Spleen (tissue), 11 donors: ENCODE measurements around the gene PSD2. TPM values are rescaled to one million over a fixed set of nuclear protein-coding genes. Genes with fewer than 3 reads are reported as not detected.

Source experiments
- DNase-seq: peaks from one replicate; pipeline ENCODE4 v3.0.0-alpha.2; 2020
- H3K27ac ChIP-seq, 8 donors: fragments of 200-600 bp; sonication (generic) in 7 of 8; 1 replicate in 4 of 8; 2 replicates in 4 of 8; pipeline versions ENCODE4 v1.5.0 to v1.8.0; 2016 to 2021; ENCODE audit warnings: inconsistent platforms in 4 of 8, mild to moderate bottlenecking in 4 of 8, moderate library complexity in 1 of 8
- H3K27me3 ChIP-seq, 7 donors: fragments of 200-600 bp; sonication (generic) in 6 of 7; replicated peaks in 1 of 7; 1 replicate in 4 of 7; 2 replicates in 3 of 7; pipeline versions ENCODE4 v1.5.0 to v1.8.0; 2016 to 2021; ENCODE audit warnings: inconsistent platforms in 3 of 7, mild to moderate bottlenecking in 1 of 7
- H3K36me3 ChIP-seq, 6 donors: fragments of 200-600 bp; sonication (generic) in 5 of 6; 1 replicate in 4 of 6; 2 replicates in 2 of 6; pipeline versions ENCODE4 v1.5.0 to v1.8.0; 2016 to 2021; ENCODE audit warnings: inconsistent platforms in 2 of 6
- H3K4me1 ChIP-seq, 6 donors: fragments of 200-600 bp; sonication (generic) in 5 of 6; 1 replicate in 3 of 6; 2 replicates in 3 of 6; pipeline versions ENCODE4 v1.5.0 to v1.8.0; 2016 to 2021; ENCODE audit warnings: inconsistent platforms in 3 of 6
- H3K4me3 ChIP-seq, 8 donors: fragments of 200-600 bp; sonication (generic) in 7 of 8; 1 replicate in 4 of 8; 2 replicates in 4 of 8; pipeline versions ENCODE4 v1.5.0 to v1.8.0; 2016 to 2021; ENCODE audit warnings: inconsistent platforms in 4 of 8, mild to moderate bottlenecking in 4 of 8, moderate library complexity in 2 of 8
- H3K9me3 ChIP-seq, 8 donors: fragments of 200-600 bp; sonication (generic) in 7 of 8; 1 replicate in 4 of 8; 2 replicates in 4 of 8; pipeline versions ENCODE4 v1.5.0 to v1.8.0; 2016 to 2021; ENCODE audit warnings: inconsistent platforms in 4 of 8
- POLR2A ChIP-seq, 3 donors: fragments of 450-650 bp; IDR thresholded peaks; one replicate each; pipeline ENCODE4 v1.5.1; 2017; ENCODE audit warnings: antibody characterized with exemption in 3 of 3, mild to moderate bottlenecking in 1 of 3
- POLR2AphosphoS5 ChIP-seq, 3 donors: sonication (generic); formaldehyde crosslinking; IDR thresholded peaks; one replicate each; pipeline ENCODE4 v1.5.1; 2017; ENCODE audit warnings: antibody characterized with exemption in 3 of 3
- WGBS, 5 donors: extraction: QIAGEN DNeasy Blood & Tissue Kit in 3 of 5; methylation state at CpG; one replicate each; pipeline versions ENCODE4 v1.1.5 to v1.1.7; 2013 to 2018; 5-methylcytosine and 5-hydroxymethylcytosine counted together
- intact Hi-C: fragments of 100-400 bp; cut with DNase I; formaldehyde crosslinking; loops from one replicate; pipeline ENCODE4 v1.15.0; 2023; ENCODE audit warnings: low total_unique reads
- polyA plus RNA-seq, 3 donors: library from polyadenylated mRNA; stranded (reverse); fragments of 200-250 nt; gene quantifications; one replicate each; pipeline ENCODE4 v1.2.1, GENCODE V29; 2013
- total RNA-seq, 7 donors: library from RNA; depleted of rRNA in 3 of 7; stranded (reverse); fragments of >200 nt in 3 of 7; fragmentation: NEBNext Ultra II Directional in 4 of 7; extraction: Animal tissue kit (Norgen Biotek cat#: 25700) in 4 of 7; gene quantifications; one replicate each; pipeline versions ENCODE4 v1.1.0 to v1.2.1, GENCODE V29; 2016 to 2021
- TF ChIP-seq, protein P1 (sequence below), 11 experiments: fragments of 200-600 bp in 7 of 11; fragments of 450-650 bp in 4 of 11; sonication (generic) in 4 of 11; IDR thresholded peaks in 8 of 11; conservative IDR thresholded peaks in 3 of 11; 1 replicate in 7 of 11; 2 replicates in 4 of 11; pipeline versions ENCODE4 v1.4.0 to v1.8.0; 2016 to 2021; ENCODE audit warnings: antibody characterized with exemption in 11 of 11, inconsistent platforms in 4 of 11, mild to moderate bottlenecking in 1 of 11
- donor health status: healthy with polysubstance abuse.
- donor health status: DM: no; HTN: no; CAD: no; lungs with moderate emphysema.
- donor health status: DM: no; HTN: no; CAD: no.
- donor health status: Bipolar disorder and iron deficiency.
- donor health status: healthy.
- donor health status: DM: no; HTN: no; CAD: no.
- donor health status: DM: yes; HTN: yes; CAD: no.

PSD2 gene
- total and polyA plus RNA-seq, 10 donors: 0.03 to 0.42 (median 0.21) TPM; not detected in 1

DNA sequence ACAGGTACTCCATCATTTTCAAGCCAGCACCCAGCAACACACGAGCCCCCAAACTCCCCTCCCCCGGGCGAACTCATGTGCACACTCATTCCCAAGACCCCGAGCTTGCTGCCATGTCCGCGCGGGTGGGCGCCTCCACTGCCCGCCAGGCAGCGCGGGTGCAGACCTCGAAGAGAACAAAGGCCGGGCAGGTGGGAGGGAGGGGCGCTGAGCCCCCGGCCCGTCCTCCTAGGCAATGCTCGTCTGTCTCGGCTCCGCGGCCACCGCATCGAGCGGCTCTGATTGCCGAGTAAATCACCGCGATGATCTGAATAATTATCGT is 47.1 kb upstream of the PSD2 start:
- Histone ChIP-seq H3K9me3 (no peaks in the 10 kb centered on the region), H3K27me3 (peaks cover 0 to 60% (median 24%) of the 10 kb centered on the region in 7 donors), H3K4me1 (peaks cover 17 to 55% (median 38%) of the 10 kb centered on the region in 6 donors), H3K4me3 (peak overlapping the region in 1 of 8 donors; percentile 71), H3K36me3 (no peaks in the 10 kb centered on the region), H3K27ac (peak overlapping the region in 2 of 8 donors; percentile 4 to 86)
- 25 to 44% (median 28%) methylated on average over 26 to 27 of the region's 27 CpGs for WGBS, 5 donors
- intact Hi-C loops: no loop called here
- TF ChIP-seq, protein P1, sequence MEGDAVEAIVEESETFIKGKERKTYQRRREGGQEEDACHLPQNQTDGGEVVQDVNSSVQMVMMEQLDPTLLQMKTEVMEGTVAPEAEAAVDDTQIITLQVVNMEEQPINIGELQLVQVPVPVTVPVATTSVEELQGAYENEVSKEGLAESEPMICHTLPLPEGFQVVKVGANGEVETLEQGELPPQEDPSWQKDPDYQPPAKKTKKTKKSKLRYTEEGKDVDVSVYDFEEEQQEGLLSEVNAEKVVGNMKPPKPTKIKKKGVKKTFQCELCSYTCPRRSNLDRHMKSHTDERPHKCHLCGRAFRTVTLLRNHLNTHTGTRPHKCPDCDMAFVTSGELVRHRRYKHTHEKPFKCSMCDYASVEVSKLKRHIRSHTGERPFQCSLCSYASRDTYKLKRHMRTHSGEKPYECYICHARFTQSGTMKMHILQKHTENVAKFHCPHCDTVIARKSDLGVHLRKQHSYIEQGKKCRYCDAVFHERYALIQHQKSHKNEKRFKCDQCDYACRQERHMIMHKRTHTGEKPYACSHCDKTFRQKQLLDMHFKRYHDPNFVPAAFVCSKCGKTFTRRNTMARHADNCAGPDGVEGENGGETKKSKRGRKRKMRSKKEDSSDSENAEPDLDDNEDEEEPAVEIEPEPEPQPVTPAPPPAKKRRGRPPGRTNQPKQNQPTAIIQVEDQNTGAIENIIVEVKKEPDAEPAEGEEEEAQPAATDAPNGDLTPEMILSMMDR (IDR thresholded peaks at IDR 0.05 in 8 of 11, conservative IDR thresholded peaks at IDR 0.05 in 3 of 11): no peak
- DNase-seq: no peak

DNA sequence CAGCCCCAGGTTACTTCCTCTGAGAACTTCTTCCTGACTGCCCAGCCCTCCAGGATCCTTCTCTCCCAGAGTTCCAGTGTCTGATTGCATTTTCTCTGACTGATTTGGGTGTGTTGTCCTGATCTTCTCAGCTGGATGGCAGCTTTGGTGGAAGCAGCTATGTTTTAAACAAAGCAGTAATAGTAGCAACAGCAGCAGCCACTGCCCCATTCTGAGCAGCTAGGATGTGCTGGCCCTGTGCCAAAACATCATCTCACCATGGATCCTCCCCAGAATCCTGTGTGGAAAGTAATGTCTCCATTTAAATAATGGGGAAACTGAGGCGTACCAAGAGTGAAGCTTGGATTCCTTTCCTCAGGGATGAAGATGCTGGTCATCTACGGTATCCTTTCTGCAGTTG is 46.4 kb upstream of the PSD2 start:
- H3K4me1 ChIP-seq: peaks cover 17 to 55% (median 38%) of the 10 kb centered on the region in 6 donors
- peak overlapping the region in 2 of 8 donors; percentile 4 to 5 for H3K27ac ChIP-seq
- intact Hi-C loops: no loop called here
- TF ChIP-seq, protein P1 (IDR thresholded peaks at IDR 0.05 in 8 of 11, conservative IDR thresholded peaks at IDR 0.05 in 3 of 11): no peak
- TF ChIP-seq POLR2AphosphoS5 (IDR thresholded peaks at IDR 0.05) (no peak), POLR2A (IDR thresholded peaks at IDR 0.05) (no peak)
- 91 to 96% (median 95%) methylated on average over 2 of the region's 2 CpGs for WGBS, 5 donors
- no peaks in the 10 kb centered on the region for H3K36me3 ChIP-seq
- H3K9me3 ChIP-seq: no peaks in the 10 kb centered on the region
- no peak for DNase-seq
- H3K4me3 ChIP-seq: no peak overlapping the region
- H3K27me3 ChIP-seq: peaks cover 0 to 68% (median 26%) of the 10 kb centered on the region in 7 donors

DNA sequence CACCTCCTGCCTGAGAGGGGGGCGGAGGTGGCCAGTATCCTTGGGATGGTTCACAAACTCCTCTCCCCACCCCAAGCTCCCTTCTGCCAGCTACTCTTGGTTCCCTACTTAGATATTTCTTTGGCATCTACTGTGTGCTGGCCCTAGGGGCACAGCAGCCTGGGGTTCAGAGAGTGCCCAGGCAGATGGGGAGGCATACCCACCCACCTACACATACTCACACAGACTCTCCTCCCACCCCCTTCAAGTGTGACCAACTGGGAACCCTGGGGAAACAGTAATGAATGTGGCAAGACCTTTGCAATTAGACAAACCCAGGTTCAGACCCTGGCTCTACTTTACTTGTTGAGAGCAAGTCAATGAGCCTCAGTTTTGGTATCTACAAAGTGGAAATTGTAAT is 44.4 kb upstream of the PSD2 start:
- TF ChIP-seq, protein P1 (IDR thresholded peaks at IDR 0.05 in 8 of 11, conservative IDR thresholded peaks at IDR 0.05 in 3 of 11): no peak
- TF ChIP-seq POLR2A (IDR thresholded peaks at IDR 0.05): no peak
- no peak for TF ChIP-seq POLR2AphosphoS5 (IDR thresholded peaks at IDR 0.05)
- DNase-seq: no peak

DNA sequence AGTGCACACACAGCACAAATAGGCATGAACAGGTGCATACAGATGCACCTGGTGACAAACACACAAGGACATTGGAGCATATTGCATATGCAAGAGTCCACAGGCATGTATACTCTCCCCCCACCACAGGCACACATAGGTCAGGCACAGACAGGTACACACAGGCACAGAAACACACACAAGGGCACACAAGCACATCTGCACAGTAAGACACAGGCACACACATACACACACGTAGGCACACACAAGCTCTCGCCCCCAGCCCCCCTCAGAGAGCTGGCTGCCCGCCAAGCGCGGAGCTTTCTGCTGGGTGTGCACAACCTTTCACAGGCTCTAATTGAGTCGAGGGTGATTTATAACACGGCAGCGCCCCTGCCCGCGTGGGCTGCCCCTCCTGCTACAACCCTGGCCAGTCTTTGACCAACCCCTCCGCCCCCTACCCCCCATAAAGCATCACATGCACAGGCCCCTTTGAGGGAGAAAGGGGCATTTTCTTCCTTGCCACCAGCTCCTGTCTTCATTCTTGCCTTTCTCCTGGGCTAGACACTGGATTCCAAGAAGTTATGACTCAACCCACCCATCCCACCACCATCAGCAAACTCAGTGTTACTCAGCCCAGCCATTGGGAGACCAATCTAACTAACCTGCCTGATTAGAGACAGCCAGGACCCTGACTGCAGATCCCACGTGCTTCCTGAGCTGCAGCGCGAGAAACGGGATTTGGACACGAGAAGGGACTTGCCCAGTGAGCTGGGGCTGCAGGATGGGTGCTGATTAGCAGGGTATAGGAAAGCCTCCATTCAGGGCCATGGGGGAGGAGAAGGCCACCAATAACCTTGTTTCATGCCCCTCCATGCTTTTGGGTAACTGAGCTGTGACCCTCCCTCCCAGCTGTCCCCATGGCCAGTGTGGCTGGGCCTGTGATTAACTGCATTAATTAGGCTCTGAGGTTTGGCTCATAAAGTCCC is 42.8 kb upstream of the PSD2 start:
- peaks cover 0 to 70% (median 34%) of the 10 kb centered on the region in 7 donors for H3K27me3 ChIP-seq
- H3K4me1 ChIP-seq: peaks cover 10 to 46% (median 25%) of the 10 kb centered on the region in 6 donors
- no peaks in the 10 kb centered on the region for H3K36me3 ChIP-seq
- intact Hi-C loops: loop anchor here (10.0 kb wide), 1 partner anchor 58 kb away; no protein-coding TSS in a partner anchor
- DNase-seq: no peak
- no peak overlapping the region for H3K4me3 ChIP-seq
- TF ChIP-seq, protein P1 (IDR thresholded peaks at IDR 0.05 in 8 of 11, conservative IDR thresholded peaks at IDR 0.05 in 3 of 11): no peak
- TF ChIP-seq POLR2AphosphoS5 (IDR thresholded peaks at IDR 0.05) (no peak), POLR2A (IDR thresholded peaks at IDR 0.05) (no peak)
- no peaks in the 10 kb centered on the region for H3K9me3 ChIP-seq
- WGBS, 5 donors: 44 to 63% (median 50%) methylated on average over 11 to 16 of the region's 16 CpGs
- no peak overlapping the region for H3K27ac ChIP-seq

More for the DNA sequence above, 44.4 kb upstream of the PSD2 start:
- intact Hi-C loops: loop anchor here (10.0 kb wide), 1 partner anchor 56 kb away; no protein-coding TSS in a partner anchor
- Histone ChIP-seq H3K27me3 (peaks cover 0 to 75% (median 46%) of the 10 kb centered on the region in 7 donors), H3K27ac (no peak overlapping the region), H3K4me1 (peaks cover 25 to 55% (median 38%) of the 10 kb centered on the region in 6 donors), H3K9me3 (no peaks in the 10 kb centered on the region), H3K4me3 (no peak overlapping the region), H3K36me3 (no peaks in the 10 kb centered on the region)
- 93 to 100% (median 100%) methylated on average over 1 of the region's 1 CpG for WGBS, 5 donors
